ENCODE measurements around the gene ECT2L.

Gene ECT2L

GRCh38 chr6:138824482-138825144 lies 28.7 kb downstream of the ECT2L start:
- no peaks in the 10 kb centered on the region for H3K9me3 ChIP-seq
- no peaks in the 10 kb centered on the region for H3K36me3 ChIP-seq
- TF ChIP-seq CTCF (IDR thresholded peaks at IDR 0.05): no peak
- H3K4me1 ChIP-seq: no peaks in the 10 kb centered on the region
- intact Hi-C loops (cut with DNase I; ENCODE audit: low total_unique reads): no loop called here
- H3K4me3 ChIP-seq: no peak overlapping the region
- H3K27ac ChIP-seq: no peak overlapping the region
- H3K27me3 ChIP-seq: no peaks in the 10 kb centered on the region
- no peak for DNase-seq

- no peaks in the 10 kb centered on the region for H3K27me3 ChIP-seq
- no peak overlapping the region for H3K27ac ChIP-seq
- TF ChIP-seq CTCF (IDR thresholded peaks at IDR 0.05): no peak
- intact Hi-C loops (cut with DNase I; ENCODE audit: low total_unique reads): no loop called here
- H3K4me3 ChIP-seq: no peak overlapping the region
- H3K9me3 ChIP-seq: no peaks in the 10 kb centered on the region
- no peak for DNase-seq
- no peaks in the 10 kb centered on the region for H3K4me1 ChIP-seq
- H3K36me3 ChIP-seq: no peaks in the 10 kb centered on the region
These were observed 34.4 kb downstream of the ECT2L start for GRCh38 chr6:138830248-138830647.

- Histone ChIP-seq H3K27me3 (no peaks in the 10 kb centered on the region), H3K4me3 (no peak overlapping the region), H3K4me1 (no peaks in the 10 kb centered on the region), H3K9me3 (no peaks in the 10 kb centered on the region), H3K27ac (no peak overlapping the region), H3K36me3 (no peaks in the 10 kb centered on the region)
- no peak for DNase-seq
- intact Hi-C loops (cut with DNase I; ENCODE audit: low total_unique reads): no loop called here
- TF ChIP-seq CTCF (IDR thresholded peaks at IDR 0.05): no peak
These were observed 36.3 kb downstream of the ECT2L start for GRCh38 chr6:138832182-138832581.

- Histone ChIP-seq H3K4me1 (no peaks in the 10 kb centered on the region), H3K27ac (no peak overlapping the region), H3K27me3 (no peaks in the 10 kb centered on the region), H3K4me3 (no peak overlapping the region), H3K9me3 (no peaks in the 10 kb centered on the region), H3K36me3 (no peaks in the 10 kb centered on the region)
- no peak for DNase-seq
- TF ChIP-seq CTCF (IDR thresholded peaks at IDR 0.05): no peak
- intact Hi-C loops (cut with DNase I; ENCODE audit: low total_unique reads): no loop called here
These were observed 38.1 kb downstream of the ECT2L start for GRCh38 chr6:138833816-138834539.

GRCh38 chr6:138837246-138837645 lies 41.4 kb downstream of the ECT2L start:
- TF ChIP-seq CTCF (IDR thresholded peaks at IDR 0.05): no peak
- H3K27ac ChIP-seq: no peak overlapping the region
- H3K36me3 ChIP-seq: no peaks in the 10 kb centered on the region
- intact Hi-C loops (cut with DNase I; ENCODE audit: low total_unique reads): no loop called here
- no peaks in the 10 kb centered on the region for H3K27me3 ChIP-seq
- no peak for DNase-seq
- no peaks in the 10 kb centered on the region for H3K9me3 ChIP-seq
- H3K4me3 ChIP-seq: no peak overlapping the region
- H3K4me1 ChIP-seq: no peaks in the 10 kb centered on the region

Measured in tibial artery (tissue), 4 donors.